Ovary (tissue), 9 donors: Measurements from ENCODE around the gene MPHOSPH6. TPM values are rescaled to one million over a fixed set of nuclear protein-coding genes. Genes with fewer than 3 reads are reported as not detected.

Experiments
- DNase-seq, 5 donors: peaks; one replicate each; pipeline ENCODE4 v3.0.0-alpha.2; 2019 to 2020
- H3K27ac ChIP-seq, 2 donors: fragments of 200-600 bp; one replicate each; pipeline versions ENCODE4 v1.5.1 to v1.8.0; 2019 to 2022
- H3K27me3 ChIP-seq: fragments of 200-600 bp; one replicate; pipeline ENCODE4 v1.8.0; 2022
- H3K36me3 ChIP-seq: fragments of 200-600 bp; sonication (generic); one replicate; pipeline ENCODE4 v1.5.1; 2019
- H3K4me1 ChIP-seq: one replicate; pipeline ENCODE4 v1.8.1; 2013; ENCODE audit warnings: mild to moderate bottlenecking, moderate library complexity; ENCODE audit not compliant: insufficient read depth
- H3K4me3 ChIP-seq: fragments of 200-600 bp; sonication (generic); one replicate; pipeline ENCODE4 v1.5.1; 2017
- H3K9me3 ChIP-seq, 2 donors: fragments of 200-600 bp in 1 of 2; sonication (generic) in 1 of 2; one replicate each; pipeline versions ENCODE4 v1.5.1 to v1.8.1; 2013 to 2019; ENCODE audit warnings: mild to moderate bottlenecking in 1 of 2, moderate library complexity in 1 of 2
- CTCF ChIP-seq, 3 donors: fragments of 450-650 bp in 2 of 3; fragments of 200-600 bp in 1 of 3; IDR thresholded peaks; one replicate each; pipeline versions ENCODE4 v1.5.1 to v1.8.0; 2016 to 2022; ENCODE audit warnings: antibody characterized with exemption in 3 of 3, mild to moderate bottlenecking in 1 of 3
- EP300 ChIP-seq: sonication (generic); formaldehyde crosslinking; IDR thresholded peaks from one replicate; pipeline ENCODE4 v1.6.1; 2017; ENCODE audit warnings: antibody characterized with exemption
- POLR2A ChIP-seq: fragments of 450-650 bp; IDR thresholded peaks from one replicate; pipeline ENCODE4 v1.6.1; 2017; ENCODE audit warnings: antibody characterized with exemption, mild to moderate bottlenecking, moderate library complexity
- WGBS, 3 donors: extraction: QIAGEN DNeasy Blood & Tissue Kit in 1 of 3; methylation state at CpG; one replicate each; pipeline versions ENCODE4 v1.1.5 to v1.1.7; 2013 to 2017; 5-methylcytosine and 5-hydroxymethylcytosine counted together
- intact Hi-C, 4 donors: fragments of 100-400 bp; cut with DNase I; formaldehyde crosslinking; loops; one replicate each; pipeline versions ENCODE4 v1.11.0 to v1.15.1; 2022 to 2023
- polyA plus RNA-seq, 2 donors: library from polyadenylated mRNA; stranded (reverse); fragments of 200-250 nt in 1 of 2; fragments of 350-450 nt in 1 of 2; fragmentation: Illumina TruSeq in 1 of 2; extraction: RNeasy Lipid Tissue Mini Kit (QIAGEN cat#74804) in 1 of 2; gene quantifications; one replicate each; pipeline ENCODE4 v1.2.3, GENCODE V29; 2013 to 2014
- total RNA-seq, 7 donors: library from RNA; depleted of rRNA in 2 of 7; stranded (reverse); fragments of >200 nt in 2 of 7; fragmentation: NEBNext Ultra II Directional in 3 of 7; extraction: Animal tissue kit (Norgen Biotek cat#: 25700) in 3 of 7; gene quantifications; one replicate each; pipeline versions ENCODE4 v1.1.0 to v1.2.4, GENCODE V29; 2016 to 2023
- donor health status: DM: no; HTN: no; CAD: no; lungs with moderate emphysema.
- donor health status: DM: no; HTN: no; CAD: no.
- donor health status: Bipolar disorder and iron deficiency.
- donor health status: DM: yes; HTN: yes; CAD: no.
- donor health status: DM: no; HTN: no; CAD: no.
- donor health status: DM: yes; HTN: yes; CAD: no.

The MPHOSPH6 gene
- total and polyA plus RNA-seq, 9 donors = 7.1 to 41.3 (median 14.4) TPM

DNA sequence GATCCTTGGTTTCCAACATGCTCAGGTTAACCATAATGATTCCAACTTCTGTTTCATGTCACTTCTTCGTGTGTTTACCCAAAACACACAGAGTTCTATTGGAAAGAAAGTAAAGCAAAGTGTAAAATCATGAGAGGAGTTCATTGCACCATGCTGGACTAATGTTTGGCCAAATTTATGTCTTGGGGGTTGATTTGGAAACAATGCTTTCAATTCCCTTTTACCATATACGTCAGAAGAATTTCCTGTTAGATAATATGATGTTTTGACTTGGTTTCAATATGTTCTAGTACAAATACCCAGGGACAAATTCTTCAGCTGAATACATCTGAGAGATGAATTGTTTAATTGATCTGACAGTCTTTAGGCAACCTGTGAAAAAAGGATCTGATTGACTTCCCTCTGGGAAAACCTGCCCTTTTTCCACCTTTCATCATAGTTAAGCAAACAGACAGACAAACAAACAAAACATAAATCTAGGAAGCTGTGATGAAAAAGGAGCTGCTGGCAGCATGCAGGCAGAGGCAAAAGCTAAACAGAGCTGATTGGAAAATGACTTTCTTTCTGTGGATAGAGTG lies 26.0 kb upstream of the MPHOSPH6 start:
- no peaks in the 10 kb centered on the region for H3K27me3 ChIP-seq
- TF ChIP-seq EP300 (no peak), POLR2A (no peak), CTCF (IDR thresholded peaks at IDR 0.05) (no peak)
- no peaks in the 10 kb centered on the region for H3K4me1 ChIP-seq
- H3K9me3 ChIP-seq = no peaks in the 10 kb centered on the region
- no peak for DNase-seq
- intact Hi-C loops = no loop called here
- no peaks in the 10 kb centered on the region for H3K36me3 ChIP-seq
- no peak overlapping the region for H3K27ac ChIP-seq
- 5 to 21% (median 7%) methylated on average over 2 of the region's 2 CpGs for WGBS, 3 donors
- no peak overlapping the region for H3K4me3 ChIP-seq

DNA sequence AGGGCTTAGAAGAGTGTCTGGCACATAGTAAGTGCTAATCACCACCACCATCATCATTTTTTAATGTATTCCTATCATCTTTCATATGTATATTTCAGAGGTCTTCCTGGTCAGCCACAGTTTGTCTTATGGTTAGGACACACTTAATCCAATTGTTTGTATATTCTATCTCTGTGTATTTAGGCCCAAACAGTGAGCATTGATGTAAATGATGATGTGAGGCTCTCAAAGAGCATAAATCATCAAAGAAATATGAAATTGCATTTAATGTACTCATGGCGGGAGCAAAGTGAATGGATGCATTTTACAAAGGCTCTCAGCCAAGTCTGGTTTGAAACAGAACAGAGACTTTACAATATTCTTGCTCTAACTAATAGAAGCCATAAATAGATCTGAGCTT lies 24.1 kb upstream of the MPHOSPH6 start:
- TF ChIP-seq POLR2A (no peak), CTCF (IDR thresholded peaks at IDR 0.05) (no peak), EP300 (no peak)
- DNase-seq = no peak
- intact Hi-C loops = loop anchor here in 1 of 4 donors (5.0 kb wide), 1 partner anchor 238 kb away; no protein-coding TSS in a partner anchor
- no peak overlapping the region for H3K4me3 ChIP-seq
- no peaks in the 10 kb centered on the region for H3K27me3 ChIP-seq
- H3K27ac ChIP-seq = no peak overlapping the region
- H3K4me1 ChIP-seq = no peaks in the 10 kb centered on the region
- H3K36me3 ChIP-seq = no peaks in the 10 kb centered on the region
- no peaks in the 10 kb centered on the region for H3K9me3 ChIP-seq
- WGBS, 3 donors = 90 to 100% (median 98%) methylated on average over 1 of the region's 1 CpG

DNA sequence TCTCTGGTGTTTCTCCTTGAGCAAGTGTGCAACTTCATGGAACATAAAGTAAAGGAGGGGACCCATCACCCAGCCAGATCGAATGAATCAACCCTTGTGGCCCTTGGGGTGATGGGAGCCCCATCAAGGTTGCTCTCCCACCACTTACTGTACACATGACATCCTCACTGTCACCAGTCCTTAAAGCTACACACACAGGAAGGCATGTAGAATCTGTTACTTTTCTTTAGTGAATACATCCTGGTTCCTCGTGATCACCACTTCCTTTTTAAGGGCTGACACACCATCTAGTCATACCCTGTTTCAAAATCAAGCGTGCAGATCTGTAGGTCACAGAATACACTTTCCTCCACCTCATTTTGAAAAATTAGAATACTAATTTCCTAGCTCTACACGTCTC lies 22.6 kb upstream of the MPHOSPH6 start:
- Histone ChIP-seq H3K4me1 (no peaks in the 10 kb centered on the region), H3K9me3 (no peaks in the 10 kb centered on the region), H3K4me3 (no peak overlapping the region), H3K36me3 (no peaks in the 10 kb centered on the region), H3K27ac (no peak overlapping the region), H3K27me3 (no peaks in the 10 kb centered on the region)
- WGBS, 3 donors = 65 to 77% (median 67%) methylated on average over 4 of the region's 4 CpGs
- no peak for DNase-seq
- TF ChIP-seq POLR2A = no peak
- intact Hi-C loops = loop anchor here in 1 of 4 donors (5.0 kb wide), 1 partner anchor 240 kb away; no protein-coding TSS in a partner anchor

GRCh38 chr16:82190386-82190785 lies 20.4 kb upstream of the MPHOSPH6 start:
- 74 to 81% (median 76%) methylated on average over 2 of the region's 2 CpGs for WGBS, 3 donors
- DNase-seq = no peak
- no peak for TF ChIP-seq EP300
- no peak for TF ChIP-seq POLR2A
- TF ChIP-seq CTCF (IDR thresholded peaks at IDR 0.05) = no peak
- Histone ChIP-seq H3K27ac (no peak overlapping the region), H3K4me1 (no peaks in the 10 kb centered on the region), H3K4me3 (no peak overlapping the region), H3K27me3 (no peaks in the 10 kb centered on the region), H3K36me3 (no peaks in the 10 kb centered on the region), H3K9me3 (no peaks in the 10 kb centered on the region)
- intact Hi-C loops = loop anchor here in 1 of 4 donors (5.0 kb wide), 1 partner anchor 242 kb away; no protein-coding TSS in a partner anchor

GRCh38 chr16:82187829-82188228 lies 17.8 kb upstream of the MPHOSPH6 start:
- intact Hi-C loops = no loop called here
- Histone ChIP-seq H3K27ac (no peak overlapping the region), H3K9me3 (no peaks in the 10 kb centered on the region), H3K36me3 (no peaks in the 10 kb centered on the region), H3K4me3 (no peak overlapping the region), H3K27me3 (no peaks in the 10 kb centered on the region), H3K4me1 (no peaks in the 10 kb centered on the region)
- 28 to 52% (median 44%) methylated on average over 1 of the region's 1 CpG for WGBS, 3 donors
- no peak for TF ChIP-seq CTCF (IDR thresholded peaks at IDR 0.05)
- TF ChIP-seq EP300 = no peak
- no peak for TF ChIP-seq POLR2A
- DNase-seq = no peak
